ENCODE data around the gene SLC12A4. TPM values are rescaled to one million over a fixed set of nuclear protein-coding genes. Genes with fewer than 3 reads are reported as not detected.

Gene SLC12A4
- total and polyA plus RNA-seq, 2 of the 13 experiments (the other 11 are each of a cell fraction or from before 2014, with no cell fraction given): 65.1 to 84.3 TPM

- POLR2A ChIA-PET: interaction anchor here (1.0 to 3.0 kb wide), 7 partner anchors 11 to 87 kb away, joined by 3 to 32 read pairs (median 4); partner anchors contain the start of genes CTRL, EDC4, NRN1L and RANBP10
- peak; percentile 63 for FAIRE-seq
- TF ChIP-seq KDM2A (CRISPR knock-in tag; IDR thresholded peaks at IDR 0.05; ENCODE audit: borderline replicate concordance, low read depth) (0 out of 2 replicates have a peak, but pooled peaks have one; percentile 14), RAD51 (IDR thresholded peaks at IDR 0.05; ENCODE audit: borderline replicate concordance) (no peak), SKI (IDR thresholded peaks at IDR 0.05; ENCODE audit: partially characterized antibody) (no peak), GTF3A (CRISPR knock-in tag; conservative IDR thresholded peaks at IDR 0.05) (no peak), ZNF589 (CRISPR knock-in tag; conservative IDR thresholded peaks at IDR 0.05) (no peak), GABPB1 (CRISPR knock-in tag; IDR thresholded peaks at IDR 0.05) (no peak), SSRP1 (CRISPR knock-in tag; IDR thresholded peaks at IDR 0.05) (no peak), ARID4A (CRISPR knock-in tag; IDR thresholded peaks at IDR 0.05; ENCODE audit: borderline replicate concordance) (0 out of 2 replicates have a peak, but pooled peaks have one; percentile 4), BCL6 (CRISPR knock-in tag; IDR thresholded peaks at IDR 0.05) (no peak), ZBTB4 (CRISPR knock-in tag; IDR thresholded peaks at IDR 0.05; ENCODE audit: borderline replicate concordance) (0 out of 2 replicates have a peak, but pooled peaks have one; percentile 7), CENPX (CRISPR knock-in tag; IDR thresholded peaks at IDR 0.05) (no peak), ZBTB7A (CRISPR knock-in tag; IDR thresholded peaks at IDR 0.05) (no peak)
- TF ChIP-seq, protein P1, sequence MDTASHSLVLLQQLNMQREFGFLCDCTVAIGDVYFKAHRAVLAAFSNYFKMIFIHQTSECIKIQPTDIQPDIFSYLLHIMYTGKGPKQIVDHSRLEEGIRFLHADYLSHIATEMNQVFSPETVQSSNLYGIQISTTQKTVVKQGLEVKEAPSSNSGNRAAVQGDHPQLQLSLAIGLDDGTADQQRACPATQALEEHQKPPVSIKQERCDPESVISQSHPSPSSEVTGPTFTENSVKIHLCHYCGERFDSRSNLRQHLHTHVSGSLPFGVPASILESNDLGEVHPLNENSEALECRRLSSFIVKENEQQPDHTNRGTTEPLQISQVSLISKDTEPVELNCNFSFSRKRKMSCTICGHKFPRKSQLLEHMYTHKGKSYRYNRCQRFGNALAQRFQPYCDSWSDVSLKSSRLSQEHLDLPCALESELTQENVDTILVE (CRISPR knock-in tag; IDR thresholded peaks at IDR 0.05): no peak
- TF ChIP-seq, protein P2, sequence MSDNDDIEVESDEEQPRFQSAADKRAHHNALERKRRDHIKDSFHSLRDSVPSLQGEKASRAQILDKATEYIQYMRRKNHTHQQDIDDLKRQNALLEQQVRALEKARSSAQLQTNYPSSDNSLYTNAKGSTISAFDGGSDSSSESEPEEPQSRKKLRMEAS (IDR thresholded peaks at IDR 0.05): no peak
Measured at GRCh38 chr16:67893743-67894399, 74.6 kb downstream of the SLC12A4 start.

More at GRCh38 chr16:67893743-67894399, 74.6 kb downstream of the SLC12A4 start:
- Histone ChIP-seq H3K9me3 (ENCODE audit: low read length) (no peaks in the 10 kb centered on the region), H3K4me1 (ENCODE audit: insufficient read depth, low read length) (peaks cover 51% of the 10 kb centered on the region), H4K20me1 (ENCODE audit: insufficient read depth, low read length) (peaks cover 7% of the 10 kb centered on the region; the same call in 1 of the 2 replicates), H2AFZ (ENCODE audit: low read length) (no peak overlapping the region), H3K4me2 (ENCODE audit: low read depth, low read length) (peak overlapping the region; percentile 86), H3K27ac (ENCODE audit: extremely low read length, insufficient read depth, low read length) (peak overlapping the region; percentile 90), H3K79me2 (ENCODE audit: insufficient read depth, low read length) (peaks cover 40% of the 10 kb centered on the region), H3K4me3 (replicated peaks in 1 of 3; ENCODE audit: insufficient read depth in 1 of 3, low read depth in 2 of 3, low read length in 3 of 3) (peak overlapping the region; percentile 93 to 99 (median 98)), H3K36me3 (replicated peaks in 1 of 2; ENCODE audit: control insufficient read depth in 1 of 2, insufficient read depth in 2 of 2, low read length in 2 of 2) (no peaks in the 10 kb centered on the region), H3K27me3 (ENCODE audit: control insufficient read depth in 1 of 2, insufficient read depth in 2 of 2, low read length in 2 of 2) (no peaks in the 10 kb centered on the region; a peak in 1 of 5 replicates), H3K9ac (ENCODE audit: insufficient read depth, low read depth, low read length) (peak overlapping the region; percentile 99)
- WGBS (ENCODE audit: low lambda C conversion rate): 1% methylated on average over 14 of the region's 14 CpGs
- TSS peak; percentile 66 for BruUV-seq (replicated peaks)
- in situ Hi-C loops (cut with HindIII; ENCODE audit: extremely low pct_ligation_motif_present, low pct_unique_long_range_greater_than_20kb) (no loop called here), intact Hi-C loops (cut with micrococcal nuclease; ENCODE audit: unreplicated experiment) (loop anchor here (1.0 to 2.0 kb wide), 2 partner anchors 20 to 35 kb away; no protein-coding TSS in a partner anchor)
- CTCF ChIA-PET (ENCODE audit: low intra/inter-chr PET ratio, low total read pairs): interaction anchor here (1.1 kb wide), 1 partner anchor 35 kb away, joined by 3 read pairs; no protein-coding TSS in a partner anchor
- peak; percentile 34 for ATAC-seq
- DNase-seq (ENCODE audit: low spot score): peak; percentile 60
